ENCODE measurements around the gene PKP1.

The PKP1 gene

GRCh38 chr1:201310251-201310985 lies 27.1 kb downstream of the PKP1 start:
- no peak for TF ChIP-seq JUND (IDR thresholded peaks at IDR 0.05; ENCODE audit: low read depth)
- no peak for DNase-seq (ENCODE audit: low read depth in 1 of 2, low spot score in 1 of 2)
- in situ Hi-C loops (cut with HindIII; ENCODE audit: low pct_unique_long_range_greater_than_20kb, low sequenced_read_pairs) = no loop called here

DNA sequence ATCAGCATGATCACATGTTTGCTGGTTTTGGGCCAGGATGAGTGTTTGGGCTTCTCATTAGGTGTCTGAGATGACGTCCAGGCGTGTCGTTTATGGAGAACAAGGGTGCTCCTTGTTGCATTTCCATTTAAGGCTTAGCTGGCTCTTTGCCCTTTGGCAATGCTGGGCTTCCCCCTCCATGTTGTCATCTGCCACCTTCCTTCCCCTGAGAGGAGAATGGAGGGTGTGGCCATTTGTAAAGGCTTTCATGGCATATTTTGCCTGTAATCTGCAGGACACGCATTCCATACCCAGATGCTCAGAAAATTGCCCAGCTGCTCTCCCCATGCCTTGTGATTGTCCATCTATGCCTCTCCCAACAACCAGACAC lies 27.7 kb downstream of the PKP1 start:
- in situ Hi-C loops (cut with HindIII; ENCODE audit: low pct_unique_long_range_greater_than_20kb, low sequenced_read_pairs) = no loop called here
- no peak for TF ChIP-seq JUND (IDR thresholded peaks at IDR 0.05; ENCODE audit: low read depth)
- DNase-seq (ENCODE audit: low read depth in 1 of 2, low spot score in 1 of 2) = no peak

GRCh38 chr1:201311356-201312011 lies 28.2 kb downstream of the PKP1 start:
- in situ Hi-C loops (cut with HindIII; ENCODE audit: low pct_unique_long_range_greater_than_20kb, low sequenced_read_pairs) = no loop called here
- no peak for DNase-seq (ENCODE audit: low read depth in 1 of 2, low spot score in 1 of 2)
- no peak for TF ChIP-seq JUND (IDR thresholded peaks at IDR 0.05; ENCODE audit: low read depth)

DNA sequence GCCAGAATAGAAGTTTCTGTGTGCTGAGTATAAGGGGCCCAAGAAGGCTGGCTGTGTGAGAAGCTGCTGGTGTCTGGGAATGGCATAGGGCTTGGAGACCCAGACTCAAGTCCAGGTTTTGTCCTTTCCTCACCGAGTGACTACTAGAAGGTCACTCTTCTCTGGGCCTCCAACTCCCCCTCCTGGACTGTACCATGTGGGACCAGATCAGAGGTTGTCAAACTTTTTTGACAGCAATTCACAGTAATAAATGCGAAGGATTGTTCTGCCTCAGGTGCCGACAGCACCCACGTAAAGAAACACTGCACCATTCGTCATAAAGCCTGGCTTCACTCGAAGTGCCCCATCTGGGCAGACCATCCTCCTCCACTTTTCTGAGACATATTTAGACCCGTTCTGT lies 29.0 kb downstream of the PKP1 start:
- peak in 1 of 2 experiments; percentile 15 for DNase-seq (ENCODE audit: low read depth in 1 of 2, low spot score in 1 of 2)
- TF ChIP-seq JUND (IDR thresholded peaks at IDR 0.05; ENCODE audit: low read depth) = no peak
- in situ Hi-C loops (cut with HindIII; ENCODE audit: low pct_unique_long_range_greater_than_20kb, low sequenced_read_pairs) = no loop called here

DNA sequence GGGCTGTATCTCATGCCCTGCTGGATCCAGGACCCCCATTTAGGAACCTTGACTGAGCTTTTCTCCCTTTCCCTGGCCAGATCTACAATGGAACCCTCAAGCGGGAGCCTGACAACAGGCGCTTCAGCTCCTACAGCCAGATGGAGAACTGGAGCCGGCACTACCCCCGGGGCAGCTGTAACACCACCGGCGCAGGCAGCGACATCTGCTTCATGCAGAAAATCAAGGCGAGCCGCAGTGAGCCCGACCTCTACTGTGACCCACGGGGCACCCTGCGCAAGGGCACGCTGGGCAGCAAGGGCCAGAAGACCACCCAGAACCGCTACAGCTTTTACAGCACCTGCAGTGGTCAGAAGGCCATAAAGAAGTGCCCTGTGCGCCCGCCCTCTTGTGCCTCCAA lies 29.8 kb downstream of the PKP1 start:
- TF ChIP-seq JUND (IDR thresholded peaks at IDR 0.05; ENCODE audit: low read depth) = no peak
- DNase-seq (ENCODE audit: low read depth in 1 of 2, low spot score in 1 of 2) = no peak
- in situ Hi-C loops (cut with HindIII; ENCODE audit: low pct_unique_long_range_greater_than_20kb, low sequenced_read_pairs) = no loop called here

- no peak for TF ChIP-seq JUND (IDR thresholded peaks at IDR 0.05; ENCODE audit: low read depth)
- DNase-seq (ENCODE audit: low read depth in 1 of 2, low spot score in 1 of 2) = no peak
Measured at GRCh38 chr1:201316556-201316955, 33.2 kb downstream of the PKP1 start.

GRCh38 chr1:201317551-201317950 lies 34.2 kb downstream of the PKP1 start:
- DNase-seq (ENCODE audit: low read depth in 1 of 2, low spot score in 1 of 2) = no peak
- TF ChIP-seq JUND (IDR thresholded peaks at IDR 0.05; ENCODE audit: low read depth) = no peak
- in situ Hi-C loops (cut with HindIII; ENCODE audit: low pct_unique_long_range_greater_than_20kb, low sequenced_read_pairs) = no loop called here

More at GRCh38 chr1:201316556-201316955, 33.2 kb downstream of the PKP1 start:
- in situ Hi-C loops (cut with HindIII; ENCODE audit: low pct_unique_long_range_greater_than_20kb, low sequenced_read_pairs) = no loop called here

GRCh38 chr1:201318504-201319340 lies 35.4 kb downstream of the PKP1 start:
- in situ Hi-C loops (cut with HindIII; ENCODE audit: low pct_unique_long_range_greater_than_20kb, low sequenced_read_pairs) = no loop called here
- no peak for DNase-seq (ENCODE audit: low read depth in 1 of 2, low spot score in 1 of 2)
- no peak for TF ChIP-seq JUND (IDR thresholded peaks at IDR 0.05; ENCODE audit: low read depth)

DNA sequence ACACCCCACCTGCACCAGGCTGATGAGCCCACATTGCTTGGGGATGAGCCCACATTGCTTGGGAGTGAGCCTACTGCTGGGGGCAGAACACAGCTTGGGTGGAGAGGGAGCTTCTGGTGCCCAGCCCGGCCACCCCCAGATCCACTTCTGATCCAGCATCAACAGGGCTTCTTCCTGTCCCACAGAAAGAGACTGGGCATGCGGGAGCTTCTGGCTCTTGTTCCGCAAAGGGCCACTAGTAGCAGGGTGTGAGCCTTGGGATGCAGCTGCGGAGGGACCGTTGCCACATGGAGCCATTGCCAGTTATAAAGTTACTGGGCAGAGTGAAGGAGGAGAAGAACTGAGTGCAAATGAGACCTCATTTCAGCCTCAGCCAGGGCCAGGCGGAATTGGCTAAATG lies 36.3 kb downstream of the PKP1 start:
- in situ Hi-C loops (cut with HindIII; ENCODE audit: low pct_unique_long_range_greater_than_20kb, low sequenced_read_pairs) = no loop called here
- DNase-seq (ENCODE audit: low read depth in 1 of 2, low spot score in 1 of 2) = no peak
- TF ChIP-seq JUND (IDR thresholded peaks at IDR 0.05; ENCODE audit: low read depth) = no peak

DNA sequence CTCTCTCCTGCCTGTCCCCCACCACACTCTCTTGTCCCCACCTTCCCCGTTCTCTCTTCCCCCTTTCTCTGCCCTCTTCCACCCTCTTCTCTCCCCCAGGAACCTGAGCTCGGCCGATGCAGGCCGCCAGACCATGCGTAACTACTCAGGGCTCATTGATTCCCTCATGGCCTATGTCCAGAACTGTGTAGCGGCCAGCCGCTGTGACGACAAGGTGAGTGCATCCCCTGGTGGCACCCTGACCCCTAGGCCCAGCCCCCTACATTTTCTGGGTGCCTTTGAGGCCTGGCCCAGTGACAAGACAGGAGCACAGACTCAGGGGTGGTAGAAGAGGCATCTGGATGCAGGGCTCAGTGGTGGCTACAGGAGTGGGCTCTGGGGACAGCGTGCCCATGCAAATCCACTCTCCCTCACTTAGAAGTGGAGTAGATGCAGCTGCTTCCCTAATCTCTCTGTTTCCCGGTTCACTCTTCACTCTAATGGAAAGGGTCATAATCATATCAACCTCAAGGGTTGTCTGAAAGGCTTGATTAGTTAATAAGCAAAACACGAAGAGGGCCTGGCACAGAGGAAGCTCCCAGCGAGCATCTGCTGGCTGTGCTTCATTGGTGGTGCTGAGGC lies 37.0 kb downstream of the PKP1 start:
- in situ Hi-C loops (cut with HindIII; ENCODE audit: low pct_unique_long_range_greater_than_20kb, low sequenced_read_pairs) = no loop called here

DNA sequence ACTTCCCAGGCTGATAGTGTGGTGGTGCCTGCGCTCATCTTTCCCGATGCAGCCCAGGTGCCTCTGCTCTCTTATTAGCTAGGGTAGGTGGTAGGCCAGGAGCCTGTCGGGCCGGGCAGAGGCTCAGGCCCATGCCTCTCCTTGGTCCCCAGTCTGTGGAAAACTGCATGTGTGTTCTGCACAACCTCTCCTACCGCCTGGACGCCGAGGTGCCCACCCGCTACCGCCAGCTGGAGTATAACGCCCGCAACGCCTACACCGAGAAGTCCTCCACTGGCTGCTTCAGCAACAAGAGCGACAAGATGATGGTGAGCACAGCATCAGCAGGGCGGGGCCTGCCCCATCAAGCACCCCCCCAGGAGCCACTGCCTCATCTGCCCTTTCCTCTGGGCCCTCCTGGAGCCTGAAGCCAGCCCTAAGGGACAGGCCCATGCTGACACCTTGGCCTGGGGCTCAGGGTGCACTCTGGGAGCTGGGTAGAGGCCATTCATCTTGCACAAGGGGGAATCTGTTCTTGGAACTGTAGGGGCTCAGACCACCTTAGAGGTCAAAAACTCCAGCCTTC lies 38.6 kb downstream of the PKP1 start:
- no peak for TF ChIP-seq JUND (IDR thresholded peaks at IDR 0.05; ENCODE audit: low read depth)
- no peak for DNase-seq (ENCODE audit: low read depth in 1 of 2, low spot score in 1 of 2)
- in situ Hi-C loops (cut with HindIII; ENCODE audit: low pct_unique_long_range_greater_than_20kb, low sequenced_read_pairs) = no loop called here

More for the DNA sequence above, 37.0 kb downstream of the PKP1 start:
- TF ChIP-seq JUND (IDR thresholded peaks at IDR 0.05; ENCODE audit: low read depth) = no peak
- DNase-seq (ENCODE audit: low read depth in 1 of 2, low spot score in 1 of 2) = no peak

All from T47D (cell line).